Measurements from ENCODE around the gene TMEM182.

Gene TMEM182

GRCh38 chr2:102761763-102762162 is at the start of gene TMEM182:
TMEM182 (plus strand) TSS chr2:102762031; CDS start chr2:102762218, 187 bp downstream.
- no peak for DNase-seq (ENCODE audit: low read depth)

- DNase-seq (ENCODE audit: low read depth): peak; percentile 43
Observed at GRCh38 chr2:102717308-102718018, 44.4 kb upstream of the TMEM182 start.

- no peak for DNase-seq (ENCODE audit: low read depth)
Observed at GRCh38 chr2:102718387-102719316, 43.2 kb upstream of the TMEM182 start.

- DNase-seq (ENCODE audit: low read depth): no peak
Observed at GRCh38 chr2:102724016-102724490, 37.8 kb upstream of the TMEM182 start.

GRCh38 chr2:102724553-102724952 is 37.3 kb upstream of the TMEM182 start:
- no peak for DNase-seq (ENCODE audit: low read depth)

- DNase-seq (ENCODE audit: low read depth): no peak
Observed at GRCh38 chr2:102726128-102727087, 35.4 kb upstream of the TMEM182 start.

GRCh38 chr2:102735416-102736109 is 26.3 kb upstream of the TMEM182 start:
- no peak for DNase-seq (ENCODE audit: low read depth)

- peak; percentile 30 for DNase-seq (ENCODE audit: low read depth)
Observed at GRCh38 chr2:102736110-102736409, 25.8 kb upstream of the TMEM182 start.

GRCh38 chr2:102736410-102737409 is 25.1 kb upstream of the TMEM182 start:
- peak; percentile 72 for DNase-seq (ENCODE audit: low read depth)

GRCh38 chr2:102737431-102737830 is 24.4 kb upstream of the TMEM182 start:
- DNase-seq (ENCODE audit: low read depth): no peak

- no peak for DNase-seq (ENCODE audit: low read depth)
Observed at GRCh38 chr2:102743259-102743658, 18.6 kb upstream of the TMEM182 start.

- DNase-seq (ENCODE audit: low read depth): no peak
Observed at GRCh38 chr2:102748107-102748506, 13.7 kb upstream of the TMEM182 start.

- DNase-seq (ENCODE audit: low read depth): no peak
Observed at GRCh38 chr2:102749938-102750337, 11.9 kb upstream of the TMEM182 start.

- peak; percentile 65 for DNase-seq (ENCODE audit: low read depth)
Observed at GRCh38 chr2:102753563-102754159, 8.2 kb upstream of the TMEM182 start.

- no peak for DNase-seq (ENCODE audit: low read depth)
Observed at GRCh38 chr2:102754456-102755145, 7.2 kb upstream of the TMEM182 start.

- no peak for DNase-seq (ENCODE audit: low read depth)
Observed at GRCh38 chr2:102755284-102755683, 6.5 kb upstream of the TMEM182 start.

GRCh38 chr2:102758439-102758838 is 3.4 kb upstream of the TMEM182 start:
- no peak for DNase-seq (ENCODE audit: low read depth)

- no peak for DNase-seq (ENCODE audit: low read depth)
Observed at GRCh38 chr2:102764083-102764482, 2.3 kb downstream of the TMEM182 start.

- no peak for DNase-seq (ENCODE audit: low read depth)
Observed at GRCh38 chr2:102765061-102765460, 3.2 kb downstream of the TMEM182 start.

Measured in ELR (cell line).